Spleen (tissue), 11 donors: ENCODE measurements around the gene ZNF687. TPM values are rescaled to one million over a fixed set of nuclear protein-coding genes. Genes with fewer than 3 reads are reported as not detected.

ENCODE experiments used
- DNase-seq: peaks from one replicate; pipeline ENCODE4 v3.0.0-alpha.2; 2020
- H3K27ac ChIP-seq, 8 donors: fragments of 200-600 bp; sonication (generic) in 7 of 8; 1 replicate in 4 of 8; 2 replicates in 4 of 8; pipeline versions ENCODE4 v1.5.0 to v1.8.0; 2016 to 2021; ENCODE audit warnings: inconsistent platforms in 4 of 8, mild to moderate bottlenecking in 4 of 8, moderate library complexity in 1 of 8
- H3K27me3 ChIP-seq, 7 donors: fragments of 200-600 bp; sonication (generic) in 6 of 7; replicated peaks in 1 of 7; 1 replicate in 4 of 7; 2 replicates in 3 of 7; pipeline versions ENCODE4 v1.5.0 to v1.8.0; 2016 to 2021; ENCODE audit warnings: inconsistent platforms in 3 of 7, mild to moderate bottlenecking in 1 of 7
- H3K36me3 ChIP-seq, 6 donors: fragments of 200-600 bp; sonication (generic) in 5 of 6; 1 replicate in 4 of 6; 2 replicates in 2 of 6; pipeline versions ENCODE4 v1.5.0 to v1.8.0; 2016 to 2021; ENCODE audit warnings: inconsistent platforms in 2 of 6
- H3K4me1 ChIP-seq, 6 donors: fragments of 200-600 bp; sonication (generic) in 5 of 6; 1 replicate in 3 of 6; 2 replicates in 3 of 6; pipeline versions ENCODE4 v1.5.0 to v1.8.0; 2016 to 2021; ENCODE audit warnings: inconsistent platforms in 3 of 6
- H3K4me3 ChIP-seq, 8 donors: fragments of 200-600 bp; sonication (generic) in 7 of 8; 1 replicate in 4 of 8; 2 replicates in 4 of 8; pipeline versions ENCODE4 v1.5.0 to v1.8.0; 2016 to 2021; ENCODE audit warnings: inconsistent platforms in 4 of 8, mild to moderate bottlenecking in 4 of 8, moderate library complexity in 2 of 8
- H3K9me3 ChIP-seq, 8 donors: fragments of 200-600 bp; sonication (generic) in 7 of 8; 1 replicate in 4 of 8; 2 replicates in 4 of 8; pipeline versions ENCODE4 v1.5.0 to v1.8.0; 2016 to 2021; ENCODE audit warnings: inconsistent platforms in 4 of 8
- CTCF ChIP-seq, 11 experiments: fragments of 200-600 bp in 7 of 11; fragments of 450-650 bp in 4 of 11; sonication (generic) in 4 of 11; IDR thresholded peaks in 8 of 11; conservative IDR thresholded peaks in 3 of 11; 1 replicate in 7 of 11; 2 replicates in 4 of 11; pipeline versions ENCODE4 v1.4.0 to v1.8.0; 2016 to 2021; ENCODE audit warnings: antibody characterized with exemption in 11 of 11, inconsistent platforms in 4 of 11, mild to moderate bottlenecking in 1 of 11
- POLR2A ChIP-seq, 3 donors: fragments of 450-650 bp; IDR thresholded peaks; one replicate each; pipeline ENCODE4 v1.5.1; 2017; ENCODE audit warnings: antibody characterized with exemption in 3 of 3, mild to moderate bottlenecking in 1 of 3
- POLR2AphosphoS5 ChIP-seq, 3 donors: sonication (generic); formaldehyde crosslinking; IDR thresholded peaks; one replicate each; pipeline ENCODE4 v1.5.1; 2017; ENCODE audit warnings: antibody characterized with exemption in 3 of 3
- WGBS, 5 donors: extraction: QIAGEN DNeasy Blood & Tissue Kit in 3 of 5; methylation state at CpG; one replicate each; pipeline versions ENCODE4 v1.1.5 to v1.1.7; 2013 to 2018; 5-methylcytosine and 5-hydroxymethylcytosine counted together
- intact Hi-C: fragments of 100-400 bp; cut with DNase I; formaldehyde crosslinking; loops from one replicate; pipeline ENCODE4 v1.15.0; 2023; ENCODE audit warnings: low total_unique reads
- polyA plus RNA-seq, 3 donors: library from polyadenylated mRNA; stranded (reverse); fragments of 200-250 nt; gene quantifications; one replicate each; pipeline ENCODE4 v1.2.1, GENCODE V29; 2013
- total RNA-seq, 7 donors: library from RNA; depleted of rRNA in 3 of 7; stranded (reverse); fragments of >200 nt in 3 of 7; fragmentation: NEBNext Ultra II Directional in 4 of 7; extraction: Animal tissue kit (Norgen Biotek cat#: 25700) in 4 of 7; gene quantifications; one replicate each; pipeline versions ENCODE4 v1.1.0 to v1.2.1, GENCODE V29; 2016 to 2021
- donor health status: healthy with polysubstance abuse.
- donor health status: DM: no; HTN: no; CAD: no; lungs with moderate emphysema.
- donor health status: DM: no; HTN: no; CAD: no.
- donor health status: Bipolar disorder and iron deficiency.
- donor health status: healthy.
- donor health status: DM: no; HTN: no; CAD: no.
- donor health status: DM: yes; HTN: yes; CAD: no.

Gene ZNF687
- total and polyA plus RNA-seq, 10 donors = 9.1 to 46.6 (median 30.4) TPM

- TF ChIP-seq POLR2A (IDR thresholded peaks at IDR 0.05) (no peak), POLR2AphosphoS5 (IDR thresholded peaks at IDR 0.05) (no peak), CTCF (IDR thresholded peaks at IDR 0.05 in 8 of 11, conservative IDR thresholded peaks at IDR 0.05 in 3 of 11) (no peak)
- Histone ChIP-seq H3K4me3 (no peak overlapping the region), H3K27me3 (no peaks in the 10 kb centered on the region), H3K4me1 (peaks cover 9 to 66% (median 26%) of the 10 kb centered on the region in 6 donors), H3K27ac (peak overlapping the region in 1 of 8 donors; percentile 4), H3K9me3 (no peaks in the 10 kb centered on the region), H3K36me3 (peaks cover 2 to 90% (median 82%) of the 10 kb centered on the region in 6 donors)
- intact Hi-C loops = loop anchor here (10.0 kb wide), 1 partner anchor 56 kb away; the partner anchor contains the start of gene RFX5
- 82 to 92% (median 91%) methylated on average over 13 to 14 of the region's 14 CpGs for WGBS, 5 donors
- no peak for DNase-seq
Observed at GRCh38 chr1:151288502-151288901, 6.4 kb downstream of the ZNF687 start.

- TF ChIP-seq CTCF (IDR thresholded peaks at IDR 0.05 in 8 of 11, conservative IDR thresholded peaks at IDR 0.05 in 3 of 11) (no peak), POLR2AphosphoS5 (IDR thresholded peaks at IDR 0.05) (peak in 1 of 3 donors; percentile 72)
- intact Hi-C loops = loop anchor here (10.0 kb wide), 1 partner anchor 55 kb away; the partner anchor contains the start of gene RFX5
- Histone ChIP-seq H3K27ac (peak overlapping the region in 3 of 8 donors; percentile 4 to 42 (median 42)), H3K36me3 (peaks cover 2 to 98% (median 90%) of the 10 kb centered on the region in 6 donors), H3K27me3 (no peaks in the 10 kb centered on the region), H3K4me1 (peaks cover under 1 to 58% (median 18%) of the 10 kb centered on the region in 6 donors), H3K9me3 (no peaks in the 10 kb centered on the region), H3K4me3 (no peak overlapping the region)
- WGBS, 5 donors = 60 to 77% (median 72%) methylated on average over 15 to 18 of the region's 18 CpGs
- DNase-seq = no peak
Observed at GRCh38 chr1:151289080-151289935, 7.2 kb downstream of the ZNF687 start.

GRCh38 chr1:151289991-151290708, 8.1 kb downstream of the ZNF687 start:
- Histone ChIP-seq H3K27ac (peak overlapping the region in 3 of 8 donors; percentile 16 to 42 (median 18)), H3K9me3 (no peaks in the 10 kb centered on the region), H3K36me3 (peaks cover 2 to 100% (median 97%) of the 10 kb centered on the region in 6 donors), H3K4me1 (peaks cover 0 to 49% (median 12%) of the 10 kb centered on the region in 6 donors), H3K4me3 (no peak overlapping the region), H3K27me3 (no peaks in the 10 kb centered on the region)
- WGBS, 5 donors = 79 to 89% (median 86%) methylated on average over 13 to 21 of the region's 21 CpGs
- DNase-seq = no peak
- intact Hi-C loops = loop anchor here (10.0 kb wide), 1 partner anchor 55 kb away; the partner anchor contains the start of gene RFX5
- TF ChIP-seq POLR2A (IDR thresholded peaks at IDR 0.05) (no peak), CTCF (IDR thresholded peaks at IDR 0.05 in 8 of 11, conservative IDR thresholded peaks at IDR 0.05 in 3 of 11) (no peak), POLR2AphosphoS5 (IDR thresholded peaks at IDR 0.05) (peak; percentile 37 to 54 (median 54))
